NCI-H2107 treated with DMSO at 0.1 percent for 48 hours (cell line): ENCODE data around the gene XAB2.

ENCODE experiments used
- DNase-seq: peaks from one replicate; lab custom pipeline; 2025; ENCODE audit not compliant: unreplicated experiment; lab: John Stamatoyannopoulos, UW

The XAB2 gene

GRCh38 chr19:7633698-7634097, 4.4 kb upstream of the XAB2 start, which contains the start of gene PCP2:
Gene PCP2, minus strand, starts transcription at chr19:7633719. Its CDS starts 262 bp downstream, at chr19:7633457.
- DNase-seq = no peak

DNA sequence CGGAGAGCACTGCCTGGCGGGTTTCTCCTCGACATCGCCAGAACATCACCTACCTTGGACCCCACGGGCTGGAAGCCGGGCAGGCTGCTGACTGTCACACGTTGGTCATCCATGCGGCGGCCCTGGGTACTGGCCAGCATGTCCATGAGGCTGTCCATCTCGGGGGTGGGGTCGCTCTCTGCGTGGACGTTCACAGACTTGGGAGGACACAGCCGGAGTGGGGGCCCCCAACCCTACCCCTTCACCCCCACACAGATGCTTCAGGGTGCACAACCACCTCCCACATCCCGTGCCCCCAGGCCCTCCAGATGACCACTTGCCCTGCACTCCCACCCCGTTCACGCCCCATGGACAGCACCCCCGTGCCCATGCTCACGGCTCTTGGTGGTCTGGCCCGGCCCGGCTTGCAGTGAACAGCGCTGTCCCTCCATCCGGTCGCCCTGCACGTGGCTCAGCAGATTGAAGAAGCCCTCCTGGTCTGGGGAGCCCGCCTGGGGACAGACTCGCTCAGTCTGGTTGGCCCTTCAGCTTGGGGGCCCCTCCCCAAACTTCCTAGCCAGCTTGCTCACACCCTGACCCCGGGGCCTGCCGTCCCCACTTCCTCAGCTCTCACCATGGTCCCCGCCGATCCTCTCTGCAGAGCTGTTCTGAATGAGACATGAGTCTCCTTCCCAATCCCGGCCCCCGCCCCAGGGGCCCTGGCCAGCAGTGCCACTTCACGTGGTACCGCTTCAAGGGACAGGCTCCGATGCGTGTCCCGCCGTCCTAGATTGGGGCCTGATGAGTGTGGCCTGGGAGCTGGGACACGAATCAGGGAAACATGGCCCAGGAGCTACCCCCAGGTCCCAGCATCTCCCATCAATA, 3.2 kb upstream of the XAB2 start:
- no peak for DNase-seq

- DNase-seq = no peak
These were observed 2.2 kb upstream of the XAB2 start for GRCh38 chr19:7631577-7631976.

DNA sequence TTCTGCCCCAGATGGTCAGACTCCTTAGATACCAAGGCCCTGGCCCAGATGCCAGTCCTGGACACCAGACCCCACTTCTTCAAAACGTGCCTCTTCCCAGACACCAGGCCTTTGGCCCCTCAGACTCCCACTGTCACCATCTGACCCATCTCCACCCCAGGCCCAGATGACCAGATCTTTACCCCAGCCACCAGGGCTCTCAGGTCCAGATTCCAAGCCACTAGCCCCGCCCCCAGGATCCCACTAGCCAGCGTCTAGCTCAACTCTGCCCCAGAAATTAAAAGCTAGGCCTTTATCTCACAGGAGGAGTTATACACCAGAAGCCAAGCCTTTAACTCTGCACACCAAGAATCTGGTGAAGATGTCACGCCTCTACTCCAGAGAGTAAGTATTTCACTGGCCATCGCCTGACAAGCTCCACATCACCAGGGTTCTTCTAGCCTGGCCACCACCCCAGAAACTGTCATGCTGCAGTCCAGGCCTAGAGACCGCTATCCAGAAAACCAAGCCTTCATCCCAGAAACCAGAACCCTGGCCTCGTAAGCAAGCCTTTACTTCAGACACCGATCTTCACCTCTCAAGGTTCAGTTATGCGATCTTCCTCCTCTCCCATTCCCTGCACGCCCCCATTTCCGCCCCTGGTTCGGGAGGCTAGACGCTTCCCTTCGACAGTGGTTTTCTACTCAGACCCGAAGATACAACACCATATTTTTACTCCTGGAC, 595 bp downstream of the XAB2 start:
- DNase-seq = no peak

- no peak for DNase-seq
These were observed 2.2 kb downstream of the XAB2 start for GRCh38 chr19:7627166-7627565.

GRCh38 chr19:7625763-7626372, 3.5 kb downstream of the XAB2 start:
- no peak for DNase-seq

GRCh38 chr19:7624810-7625209, 4.5 kb downstream of the XAB2 start:
- DNase-seq = no peak

DNA sequence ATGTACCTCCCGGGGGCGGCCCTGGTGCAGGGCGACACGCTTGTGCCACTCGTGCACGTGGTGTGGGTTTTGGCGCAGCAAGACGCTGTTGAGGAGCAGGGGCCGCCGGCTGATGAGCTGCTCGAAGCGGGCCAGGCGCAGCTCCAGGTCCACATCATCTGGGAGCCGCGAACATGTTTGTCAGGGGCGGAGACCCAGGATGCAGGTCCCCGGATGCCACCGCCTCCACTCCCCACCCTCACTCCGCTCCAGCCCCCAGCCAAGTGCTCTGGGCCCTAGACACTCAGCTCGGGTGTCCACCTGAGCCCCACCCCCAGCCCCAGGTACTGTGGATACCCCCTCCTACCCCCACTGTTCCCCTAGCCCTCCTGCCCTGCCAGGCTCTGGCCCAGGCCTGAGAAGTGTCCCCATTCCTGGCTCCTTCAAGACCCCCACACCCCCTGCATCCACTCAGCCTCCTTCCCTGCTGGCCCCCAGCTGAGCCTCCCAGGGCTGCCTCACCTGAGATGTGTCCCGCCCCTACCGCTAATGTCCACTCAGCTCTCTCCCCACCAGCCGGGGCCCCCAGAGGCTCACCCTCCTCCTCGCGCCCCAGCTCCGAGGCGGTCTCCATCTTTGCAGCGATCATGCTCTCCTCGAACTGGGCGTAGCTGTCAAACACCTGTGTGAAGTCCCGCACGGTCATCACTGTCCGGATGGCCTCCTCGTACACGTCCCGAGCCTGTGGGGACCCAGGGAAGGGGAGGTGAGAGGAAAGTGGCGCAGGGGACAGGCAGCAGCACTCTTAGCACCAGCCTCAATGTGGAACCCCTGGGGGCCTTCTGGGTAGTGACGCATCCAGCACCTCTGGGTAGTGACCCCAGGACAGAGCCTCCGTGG, 5.4 kb downstream of the XAB2 start:
- no peak for DNase-seq

- DNase-seq = no peak
These were observed 6.2 kb downstream of the XAB2 start for GRCh38 chr19:7622933-7623685.

DNA sequence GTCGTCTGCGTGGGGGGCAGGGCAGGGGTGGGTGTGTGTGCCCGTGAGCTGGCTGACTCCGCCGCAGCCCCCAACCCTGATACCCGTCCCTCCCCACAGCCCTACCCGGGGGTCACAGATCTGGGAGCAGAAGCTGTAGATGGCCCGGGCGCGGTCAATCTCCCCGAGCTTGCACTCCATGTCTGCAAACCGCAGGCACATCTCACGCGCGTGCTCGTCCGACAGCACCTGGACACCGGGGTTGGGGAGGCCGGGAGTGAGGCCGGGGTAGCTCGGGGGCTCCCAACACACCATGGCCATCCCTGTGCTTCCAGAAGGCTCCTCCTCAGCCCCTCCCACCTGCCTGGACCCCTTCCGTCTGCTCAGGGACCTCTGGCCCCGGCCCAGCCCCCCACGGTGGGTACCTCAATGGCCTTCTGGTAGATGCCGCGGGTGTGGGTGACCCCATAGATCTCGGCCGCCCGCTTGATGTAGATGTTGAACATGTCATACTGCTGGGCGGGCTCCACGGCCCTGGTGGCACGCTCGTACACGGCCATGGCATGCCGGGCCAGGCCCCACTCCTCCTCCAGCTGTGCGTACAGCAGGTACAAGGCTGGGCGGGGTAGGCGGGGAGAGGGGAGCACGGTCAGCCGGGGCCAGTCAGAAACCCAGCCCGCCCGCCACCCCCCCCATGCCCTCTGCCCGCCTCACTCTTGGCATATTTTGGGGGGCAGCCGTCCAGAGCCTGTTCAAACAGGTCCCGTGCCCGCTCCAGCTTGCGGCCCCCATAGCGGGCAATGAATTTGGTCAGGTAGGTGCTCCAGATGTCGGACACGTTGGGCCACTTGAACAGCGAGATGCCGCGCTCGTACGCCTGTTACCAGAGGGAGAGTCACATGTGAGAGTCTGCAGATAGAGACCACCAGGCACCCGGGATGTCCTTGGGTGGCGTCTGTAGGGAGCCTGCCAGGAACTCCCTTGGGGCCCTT, 8.6 kb downstream of the XAB2 start:
- DNase-seq = no peak

DNA sequence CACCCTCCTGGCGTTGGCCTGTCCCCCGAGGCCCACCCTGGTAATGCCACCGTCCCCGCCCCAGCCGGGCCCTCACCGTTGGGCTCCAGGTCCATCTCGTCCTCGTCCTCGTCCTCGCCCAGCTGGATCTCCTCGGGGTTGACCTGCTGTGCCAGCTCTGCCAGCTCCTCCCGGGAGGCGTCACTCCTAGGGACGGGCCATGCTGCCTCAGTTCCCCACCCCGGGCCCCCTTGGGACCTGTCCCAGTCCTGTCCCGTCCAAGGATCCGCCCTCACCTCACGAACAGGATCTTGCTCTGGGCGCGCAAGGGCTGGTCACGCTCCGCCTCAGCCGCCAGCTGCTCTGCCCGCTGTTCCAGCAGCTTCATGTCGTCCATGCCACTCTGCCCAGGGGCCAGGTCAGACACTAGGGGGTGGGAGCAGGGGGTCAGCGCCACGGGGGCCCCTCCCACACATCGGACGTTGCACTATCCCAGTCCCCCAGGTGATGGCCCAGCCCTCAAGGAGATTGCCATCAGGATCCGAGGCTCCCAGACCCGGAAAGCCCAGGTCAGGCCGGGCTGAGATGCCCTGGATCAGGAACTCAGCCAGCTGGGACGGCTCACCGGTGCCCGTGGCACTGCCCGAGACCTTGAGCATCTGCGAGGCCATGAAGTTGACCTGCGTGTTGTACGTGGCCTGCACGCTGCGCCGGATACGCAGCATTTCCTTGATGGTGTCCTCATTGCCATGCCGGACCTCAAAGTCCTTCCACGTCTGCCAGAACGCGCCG, 9.5 kb downstream of the XAB2 start:
- DNase-seq = no peak

GRCh38 chr19:7618771-7619510, 10.4 kb downstream of the XAB2 start:
- no peak for DNase-seq

DNA sequence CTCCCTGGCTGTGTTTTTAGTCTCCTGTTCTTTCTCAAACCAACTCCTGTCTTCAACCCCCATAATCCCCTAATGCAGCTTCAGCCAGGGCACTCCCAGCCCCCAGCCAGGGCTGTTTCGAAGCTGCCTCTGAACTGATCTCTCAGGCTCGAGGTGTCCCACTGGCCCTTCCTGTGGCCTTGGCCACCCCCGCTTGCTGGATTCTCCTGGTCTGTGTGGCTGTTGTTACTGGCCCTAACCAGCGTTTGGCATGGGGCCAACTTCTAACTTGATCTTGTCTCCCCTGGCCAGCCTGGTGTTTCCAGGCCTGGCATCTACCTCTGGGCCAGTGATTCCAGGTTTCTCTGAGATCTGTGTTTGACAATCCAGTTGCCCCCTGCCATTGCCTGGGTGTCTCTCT, 11.0 kb downstream of the XAB2 start:
- DNase-seq = no peak

- DNase-seq = no peak
These were observed 11.6 kb downstream of the XAB2 start for GRCh38 chr19:7617735-7618134.

GRCh38 chr19:7617172-7617571, 12.2 kb downstream of the XAB2 start:
- no peak for DNase-seq

DNA sequence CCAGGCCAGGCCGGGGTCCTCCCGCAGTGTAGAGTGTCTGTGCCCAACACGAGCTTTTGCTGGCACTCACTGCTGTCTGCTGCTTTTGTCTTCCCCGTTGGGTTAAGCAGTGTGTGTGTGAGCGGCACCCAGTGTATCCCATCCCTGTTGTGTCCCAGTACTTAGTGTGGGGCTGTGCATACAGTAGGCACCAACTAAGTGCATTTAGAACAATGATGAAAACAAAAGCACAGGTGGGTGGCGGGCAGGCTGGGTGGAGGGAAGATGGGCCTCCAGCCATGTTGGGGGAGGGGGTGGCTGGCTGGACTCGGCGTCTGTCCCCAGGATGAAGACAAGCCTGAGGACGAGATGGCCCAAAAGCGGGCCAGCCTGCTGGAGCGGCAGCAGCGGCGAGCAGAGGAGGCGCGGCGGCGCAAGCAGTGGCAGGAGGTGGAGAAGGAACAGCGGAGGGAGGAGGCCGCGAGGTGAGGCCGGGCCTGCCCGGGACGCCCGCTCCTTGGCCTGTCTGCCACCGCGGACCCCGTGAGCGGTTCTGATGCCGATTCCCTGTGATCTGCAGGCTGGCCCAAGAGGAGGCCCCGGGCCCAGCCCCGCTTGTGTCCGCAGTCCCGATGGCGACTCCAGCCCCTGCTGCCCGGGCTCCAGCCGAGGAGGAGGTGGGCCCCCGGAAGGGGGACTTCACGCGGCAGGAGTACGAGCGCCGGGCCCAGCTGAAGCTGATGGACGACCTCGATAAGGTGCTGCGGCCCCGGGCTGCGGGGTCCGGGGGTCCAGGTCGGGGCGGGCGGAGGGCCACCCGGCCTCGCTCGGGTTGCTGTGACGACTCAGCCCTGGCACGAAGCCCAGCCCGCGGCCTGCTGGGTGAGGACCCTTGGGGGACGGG, 14.2 kb downstream of the XAB2 start:
- DNase-seq = no peak
